NCI-H2196 (cell line): Measurements from ENCODE around the gene STC2.

Experiments
- DNase-seq: peaks from one replicate; lab custom pipeline; 2025; ENCODE audit not compliant: unreplicated experiment; lab: John Stamatoyannopoulos, UW

The STC2 gene

DNA sequence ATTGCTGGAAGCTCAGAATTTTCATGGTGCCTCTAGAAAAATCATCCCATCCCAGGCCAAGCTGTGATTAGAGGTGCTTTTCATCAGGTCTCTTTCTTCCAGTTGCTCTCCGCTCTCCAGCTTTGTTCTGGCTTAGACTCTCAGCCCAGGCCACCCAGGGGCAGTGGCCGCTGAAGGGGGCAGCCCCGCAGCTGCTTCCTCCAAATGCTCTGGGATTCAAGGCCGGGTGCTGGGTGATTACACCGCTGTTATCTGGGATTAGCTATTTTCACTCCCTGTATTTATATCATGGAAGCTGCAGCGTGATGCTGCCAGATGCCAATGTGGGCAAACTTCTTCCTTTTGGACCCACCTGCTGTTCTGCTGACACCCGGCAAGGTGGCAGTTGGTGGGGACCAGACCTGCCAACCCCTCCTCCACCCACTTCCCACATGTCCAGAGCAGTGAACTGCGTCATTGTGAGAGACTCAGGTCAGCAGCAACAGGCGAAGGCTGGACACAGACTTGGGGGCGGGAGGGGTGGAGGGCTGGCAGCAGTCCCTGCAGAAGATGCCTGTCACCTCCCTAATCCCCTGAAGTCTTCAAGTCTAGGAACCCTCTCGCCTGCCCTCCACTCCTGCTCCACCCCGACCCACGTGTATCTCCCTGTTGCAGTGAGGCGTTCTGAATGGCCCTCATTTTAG lies 59.3 kb downstream of the STC2 start:
- DNase-seq: no peak

DNA sequence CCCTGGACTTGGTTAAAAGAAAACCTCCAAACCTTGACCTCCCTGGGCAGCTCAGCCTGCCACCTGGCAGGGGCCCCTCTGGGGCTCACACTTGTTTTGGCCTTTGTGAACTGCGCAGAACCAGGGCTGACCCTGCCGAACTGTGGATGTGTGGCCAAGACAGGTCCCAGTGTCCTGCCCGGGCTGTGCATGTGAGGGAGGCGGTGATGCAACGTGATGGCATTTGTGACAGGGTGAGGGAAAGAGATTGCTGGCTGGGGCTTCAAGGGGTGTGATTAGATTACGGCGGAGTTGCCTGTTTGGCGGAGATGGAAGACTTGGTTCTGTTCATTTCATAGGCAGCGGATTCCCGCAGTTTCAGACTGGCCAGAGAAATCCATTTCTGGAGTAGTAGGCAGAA lies 62.8 kb downstream of the STC2 start:
- no peak for DNase-seq
